ENCODE measurements around the gene HLA-DMB.
A peak's percentile ranks its signal among the peaks of the same experiment; 100 is the strongest.
"Not testable (repeated sequence)": the region's sequence is repeated elsewhere in the genome, so short reads cannot be mapped to it uniquely, and the experiment has no call there.

Gene HLA-DMB

DNA sequence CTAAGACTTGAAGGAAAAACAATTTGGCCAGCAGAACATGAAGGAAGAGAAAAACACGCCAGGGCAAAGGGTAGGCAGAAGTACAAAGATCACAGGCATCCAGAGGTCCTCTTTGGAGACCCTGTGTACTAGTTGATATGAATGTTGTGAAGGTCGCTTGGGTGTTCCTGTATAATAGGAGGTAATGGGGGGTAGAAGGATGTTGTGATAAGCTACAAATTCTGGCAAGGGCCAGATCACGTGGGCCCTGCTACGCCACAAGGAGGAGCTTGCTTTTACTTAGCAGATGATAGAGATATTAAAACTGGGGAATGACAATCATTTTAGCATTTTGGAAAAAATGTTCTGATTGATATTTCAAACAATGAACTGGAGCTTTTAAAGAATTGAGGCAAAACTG, 12.9 kb upstream of the HLA-DMB start:
- H3K4me3 ChIP-seq (ENCODE audit: low read depth, low read length) = no peak overlapping the region
- DNase-seq (ENCODE audit: low read depth) = no peak

- no peak within 1 kb of the TSS for H3K4me3 ChIP-seq (ENCODE audit: low read depth, low read length)
- DNase-seq (ENCODE audit: low read depth) = peak; percentile 78
These were observed 12.2 kb upstream of the HLA-DMB start, which contains the start of gene HLA-DMA for GRCh38 chr6:32952817-32953739. TSS of gene HLA-DMA (minus strand) at chr6:32953097. CDS start at chr6:32953036, 61 bp downstream.

DNA sequence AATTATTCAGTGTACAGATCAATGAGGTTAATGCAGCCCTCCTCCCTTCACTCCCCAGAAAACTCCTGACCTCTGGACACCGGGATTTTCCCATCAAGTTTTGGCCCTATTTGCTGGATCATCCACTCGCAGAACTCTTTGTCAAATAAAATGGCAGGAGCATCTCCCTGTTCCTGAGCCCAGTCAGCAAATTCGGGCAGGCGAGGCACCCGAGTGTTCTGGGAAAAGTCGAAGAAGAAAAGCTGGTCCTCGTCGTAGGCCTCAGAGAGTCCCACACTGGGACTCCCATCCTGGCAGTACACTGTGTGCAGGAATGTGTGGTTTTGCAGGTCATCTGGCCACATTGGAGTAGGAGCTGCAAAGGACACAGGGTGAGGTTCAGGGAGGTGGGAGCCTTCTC, 9.6 kb upstream of the HLA-DMB start:
- H3K4me3 ChIP-seq (ENCODE audit: low read depth, low read length) = no peak overlapping the region
- DNase-seq (ENCODE audit: low read depth) = no peak

DNA sequence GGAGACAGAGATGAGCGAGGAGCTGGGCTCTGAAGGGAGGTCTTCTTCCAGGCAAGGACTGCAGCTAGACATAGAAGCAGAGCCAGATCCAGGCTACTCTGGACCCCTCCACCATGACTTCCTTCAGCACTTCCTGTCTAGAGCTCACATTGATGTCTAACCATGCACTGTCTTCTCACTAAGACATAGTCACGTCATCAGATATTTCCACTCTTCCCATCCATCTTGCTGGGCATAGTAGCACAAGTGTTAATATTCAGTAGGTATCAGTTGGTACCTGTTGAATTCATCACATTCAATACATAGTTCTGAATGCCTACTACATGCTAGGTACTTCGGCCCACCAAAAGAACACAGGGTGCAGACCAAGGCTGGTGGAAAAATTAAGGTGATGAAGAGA, 9.2 kb upstream of the HLA-DMB start:
- no peak for DNase-seq (ENCODE audit: low read depth)
- H3K4me3 ChIP-seq (ENCODE audit: low read depth, low read length) = no peak overlapping the region

DNA sequence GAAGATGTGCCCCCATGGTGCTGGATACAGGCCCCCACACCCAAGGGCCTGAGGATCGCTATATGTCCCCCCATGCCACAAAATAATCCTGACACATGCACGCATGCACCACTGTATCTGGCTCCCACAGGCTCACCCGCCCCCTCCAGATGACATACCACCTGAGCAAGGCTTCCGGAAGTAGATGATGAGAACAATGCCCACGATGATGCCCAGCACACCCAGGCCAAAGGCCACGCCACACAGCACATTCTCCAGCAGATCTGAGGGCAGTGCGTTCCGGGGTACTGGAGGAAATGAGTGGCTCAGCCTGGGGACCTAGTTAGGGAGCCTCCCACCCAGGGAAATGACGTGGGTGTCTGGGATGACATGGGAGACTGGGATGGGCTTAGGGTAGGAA, 8.3 kb upstream of the HLA-DMB start:
- no peak overlapping the region for H3K4me3 ChIP-seq (ENCODE audit: low read depth, low read length)
- no peak for DNase-seq (ENCODE audit: low read depth)

DNA sequence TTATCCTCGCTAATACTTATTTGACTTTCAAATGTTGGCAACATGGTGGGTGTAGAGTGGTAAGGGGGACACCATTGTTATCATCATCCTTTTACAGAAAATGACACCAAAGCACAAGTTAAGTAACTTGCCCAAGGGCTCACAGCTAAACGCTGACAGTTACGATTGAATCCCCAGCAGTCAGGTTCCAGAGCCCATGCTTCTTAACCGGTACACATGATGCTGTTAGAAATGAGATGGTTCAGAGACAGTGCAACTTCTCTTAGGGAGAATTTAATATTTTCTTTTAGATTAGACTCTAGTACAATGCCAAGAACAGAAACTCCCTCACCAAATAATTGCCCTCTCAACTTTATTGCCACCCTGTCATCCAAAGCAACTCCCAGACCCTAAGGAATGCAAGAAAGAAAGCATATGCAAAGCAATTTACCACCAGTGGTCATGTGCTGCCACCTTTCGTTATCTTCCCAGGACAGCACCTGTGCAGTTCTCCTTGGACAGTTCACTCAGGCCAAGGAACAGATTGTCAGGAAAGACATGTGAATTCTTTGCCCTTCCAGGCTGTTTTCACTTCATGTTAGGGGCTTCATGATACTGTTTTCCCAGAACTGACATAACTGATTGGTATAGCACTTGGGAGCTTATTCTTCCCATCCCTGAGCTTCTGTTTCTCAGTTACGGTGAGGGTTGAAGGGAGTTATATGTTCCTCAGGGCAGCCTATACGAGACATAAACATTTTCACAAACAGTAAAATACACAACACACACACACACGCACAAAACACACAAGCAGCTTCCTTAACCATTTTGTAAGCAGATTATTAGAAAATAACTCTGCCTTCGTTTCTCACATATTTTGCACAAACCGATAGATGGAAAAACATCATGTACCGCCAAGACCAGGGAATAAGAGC, 7.0 kb upstream of the HLA-DMB start:
- DNase-seq (ENCODE audit: low read depth) = no peak
- H3K4me3 ChIP-seq (ENCODE audit: low read depth, low read length) = no peak overlapping the region

- no peak overlapping the region for H3K4me3 ChIP-seq (ENCODE audit: low read depth, low read length)
- DNase-seq (ENCODE audit: low read depth) = no peak
These were observed 6.1 kb upstream of the HLA-DMB start for GRCh38 chr6:32946893-32947292.

GRCh38 chr6:32945953-32946352, 5.1 kb upstream of the HLA-DMB start:
- no peak overlapping the region for H3K4me3 ChIP-seq (ENCODE audit: low read depth, low read length)
- no peak for DNase-seq (ENCODE audit: low read depth)

- DNase-seq (ENCODE audit: low read depth) = no peak
- H3K4me3 ChIP-seq (ENCODE audit: low read depth, low read length) = no peak overlapping the region
These were observed 4.4 kb upstream of the HLA-DMB start for GRCh38 chr6:32945108-32945760.

- H3K4me3 ChIP-seq (ENCODE audit: low read depth, low read length) = no peak overlapping the region
- no peak for DNase-seq (ENCODE audit: low read depth)
These were observed 3.2 kb upstream of the HLA-DMB start for GRCh38 chr6:32943864-32944649.

DNA sequence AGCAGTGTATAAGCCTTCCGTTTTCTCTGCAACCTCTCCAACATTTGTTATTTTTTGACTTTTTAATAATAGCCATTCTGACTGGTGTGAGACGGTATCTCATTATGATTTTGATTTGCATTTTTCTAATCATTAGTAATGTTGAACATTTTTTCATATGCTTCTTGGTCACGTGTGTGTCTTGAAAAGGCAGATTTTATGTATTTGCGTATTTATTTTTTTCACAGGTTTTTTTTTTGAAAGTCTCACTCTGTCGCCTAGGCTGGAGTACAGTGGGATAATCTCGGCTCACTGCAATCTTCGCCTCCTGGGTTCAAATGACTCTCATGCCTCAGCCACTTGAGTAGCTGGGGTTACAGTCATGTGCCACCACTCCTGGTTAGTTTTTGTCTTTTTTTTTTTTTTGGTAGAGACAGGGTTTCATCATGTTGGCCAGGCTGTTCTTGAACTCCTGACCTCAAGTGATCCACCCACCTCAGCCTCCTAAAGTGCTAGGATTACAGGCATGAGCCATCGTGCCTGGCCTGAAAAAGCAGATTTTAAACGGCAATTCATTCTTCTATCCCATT, 1.8 kb upstream of the HLA-DMB start:
- not testable (repeated sequence) for DNase-seq (ENCODE audit: low read depth); H3K4me3 ChIP-seq (ENCODE audit: low read depth, low read length)

DNA sequence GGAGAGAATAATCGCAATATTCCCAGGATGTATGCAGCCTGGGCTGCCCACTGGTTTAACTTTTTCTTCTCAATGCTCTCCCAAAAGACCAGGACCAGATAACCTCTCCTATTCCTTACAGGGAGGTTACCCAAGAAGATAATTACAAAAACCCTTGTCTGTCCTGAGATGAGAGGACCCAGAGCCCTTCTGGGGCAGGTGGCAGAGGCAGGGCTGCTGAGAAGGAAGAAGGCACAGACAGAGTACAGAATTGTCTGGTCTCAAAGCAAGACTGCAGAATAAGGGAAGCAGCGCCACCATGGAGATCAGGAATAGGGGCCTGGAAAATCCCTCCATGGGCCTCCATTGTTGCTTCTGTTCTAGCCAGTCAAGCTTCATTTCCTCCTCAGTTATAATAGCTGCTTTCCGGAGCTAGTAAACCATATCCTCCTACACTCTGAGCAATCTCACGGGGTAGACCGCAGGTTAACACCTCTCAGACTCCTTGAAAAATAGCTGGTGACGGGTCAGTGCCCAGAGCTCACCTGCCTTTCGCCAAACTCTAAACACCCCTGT, 463 bp upstream of the HLA-DMB start:
- DNase-seq (ENCODE audit: low read depth) = no peak
- no peak overlapping the region for H3K4me3 ChIP-seq (ENCODE audit: low read depth, low read length)

- DNase-seq (ENCODE audit: low read depth) = no peak
- no peak overlapping the region for H3K4me3 ChIP-seq (ENCODE audit: low read depth, low read length)
These were observed 2.3 kb downstream of the HLA-DMB start for GRCh38 chr6:32938494-32938893.

DNA sequence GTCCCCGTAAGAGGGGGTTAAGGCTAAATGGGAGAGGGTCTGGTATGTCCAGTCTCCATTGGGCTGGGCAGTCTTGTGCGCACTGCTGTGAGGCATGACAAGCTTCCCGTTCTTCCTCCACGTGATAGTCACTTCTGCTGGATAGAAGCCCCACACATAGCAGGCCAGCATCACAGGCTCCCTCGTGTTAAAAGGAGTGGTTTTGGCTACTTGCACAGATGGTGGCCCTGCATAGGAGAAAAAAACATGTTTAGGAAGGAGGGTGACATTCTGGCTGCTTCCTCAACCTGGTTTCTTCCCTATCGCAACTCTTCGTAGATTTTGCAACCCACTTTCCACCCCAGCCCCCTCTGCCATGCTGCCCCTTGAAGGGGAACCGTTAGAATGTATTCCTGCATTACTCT, 3.6 kb downstream of the HLA-DMB start:
- no peak overlapping the region for H3K4me3 ChIP-seq (ENCODE audit: low read depth, low read length)
- DNase-seq (ENCODE audit: low read depth) = no peak

DNA sequence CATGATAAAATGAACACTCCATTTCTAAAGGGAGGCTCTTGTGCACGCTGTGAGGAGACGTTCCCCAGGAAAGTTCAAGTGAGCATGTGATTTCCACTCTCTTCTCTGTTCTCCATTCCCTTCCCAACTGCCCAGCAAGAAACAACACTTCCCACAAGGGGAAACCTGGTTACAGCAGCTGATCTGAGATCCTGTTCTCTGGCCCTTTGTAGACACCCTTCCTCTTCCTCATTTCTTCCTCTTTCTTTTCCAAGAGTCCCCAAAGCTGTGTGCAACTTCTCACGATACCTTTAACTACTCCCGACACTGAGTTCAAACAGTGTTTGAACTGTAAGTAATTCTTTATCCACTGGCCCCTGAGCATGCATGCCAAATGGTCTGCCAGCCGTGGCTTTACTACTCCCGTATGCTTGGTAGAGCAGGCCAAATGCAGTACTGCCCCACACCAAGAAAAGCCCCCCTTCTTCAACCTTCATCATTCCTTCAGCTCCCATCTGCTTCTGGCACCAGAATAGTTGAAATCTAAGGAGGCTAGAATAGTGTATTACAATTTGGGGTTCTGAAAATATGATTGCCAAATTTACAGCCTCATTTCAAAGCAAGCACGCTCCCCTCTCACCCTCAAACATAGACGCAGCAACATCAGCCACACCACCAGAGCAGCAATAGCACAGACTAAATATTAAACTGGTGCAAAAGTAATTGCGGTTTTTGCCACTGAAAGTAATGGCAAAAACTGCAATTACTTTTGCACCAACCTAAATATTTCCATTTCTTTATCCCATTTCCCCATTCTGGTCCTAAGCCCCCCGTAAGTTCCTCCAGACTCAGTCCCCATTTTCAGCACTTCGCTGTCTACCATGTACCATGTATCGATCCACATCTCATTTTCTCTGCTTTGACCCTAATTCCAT, 4.3 kb downstream of the HLA-DMB start:
- DNase-seq (ENCODE audit: low read depth) = no peak
- no peak overlapping the region for H3K4me3 ChIP-seq (ENCODE audit: low read depth, low read length)

- DNase-seq (ENCODE audit: low read depth) = no peak
- H3K4me3 ChIP-seq (ENCODE audit: low read depth, low read length) = no peak overlapping the region
These were observed 5.1 kb downstream of the HLA-DMB start for GRCh38 chr6:32935551-32936238.

DNA sequence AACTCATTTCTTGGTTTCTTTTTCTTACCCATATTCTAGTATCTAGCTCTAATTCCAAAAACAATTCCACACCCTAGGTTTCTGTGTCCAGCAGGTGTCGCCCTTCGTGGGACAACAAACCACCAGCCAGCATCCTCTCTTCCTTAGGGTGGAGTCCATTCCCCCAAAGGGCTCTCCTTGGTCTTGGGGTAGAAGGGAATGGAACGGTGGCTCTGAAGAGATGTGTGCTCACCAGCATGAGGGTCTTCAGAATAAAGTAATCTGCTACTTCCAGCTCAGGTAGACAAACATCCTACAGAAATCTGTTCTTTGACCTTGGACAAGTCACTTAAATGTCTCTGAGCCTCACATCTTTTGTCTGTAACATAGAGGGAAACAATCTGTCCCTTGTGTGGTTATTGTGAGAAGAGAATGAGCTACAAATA, 7.2 kb downstream of the HLA-DMB start:
- no peak overlapping the region for H3K4me3 ChIP-seq (ENCODE audit: low read depth, low read length)
- peak; percentile 25 for DNase-seq (ENCODE audit: low read depth)
